Astrocyte (in vitro differentiated cells and primary cell): ENCODE data around the gene FKBP1A. TPM values are rescaled to one million over a fixed set of nuclear protein-coding genes. Genes with fewer than 3 reads are reported as not detected.

Experiments
- DNase-seq: peaks from one replicate; pipeline ENCODE4 v3.0.0-alpha.2; 2010; ENCODE audit warnings: low read depth
- FAIRE-seq: peaks from 2 replicates; lab custom pipeline; 2011; peaks lifted over from hg19 to GRCh38; lab: Jason Lieb, UNC
- H2AFZ ChIP-seq: 2 replicates; pipeline ENCODE4 v1.6.0; 2012; ENCODE audit warnings: low read depth, low read length, inconsistent platforms
- H3K27ac ChIP-seq: 2 replicates; pipeline ENCODE4 v1.5.1; 2011; ENCODE audit warnings: low read depth, low read length, inconsistent platforms
- H3K27me3 ChIP-seq: 2 replicates; pipeline ENCODE4 v1.6.0; 2011; ENCODE audit warnings: low read length, inconsistent platforms; ENCODE audit not compliant: insufficient read depth
- H3K36me3 ChIP-seq: 2 replicates; pipeline ENCODE4 v1.5.1; 2011; ENCODE audit warnings: low read length, inconsistent platforms; ENCODE audit not compliant: insufficient read depth
- H3K4me1 ChIP-seq: 2 replicates; pipeline ENCODE4 v1.5.1; 2011; ENCODE audit warnings: low read length, inconsistent platforms; ENCODE audit not compliant: insufficient read depth
- H3K4me2 ChIP-seq: 2 replicates; pipeline ENCODE4 v1.6.0; 2012; ENCODE audit warnings: low read length, inconsistent platforms
- H3K4me3 ChIP-seq: 2 replicates; pipeline ENCODE4 v1.5.1; 2011; ENCODE audit warnings: low read depth, mild to moderate bottlenecking, low read length, inconsistent platforms; ENCODE audit not compliant: insufficient read depth
- H3K79me2 ChIP-seq: 2 replicates; pipeline ENCODE4 v1.6.0; 2012; ENCODE audit warnings: mild to moderate bottlenecking, low read length, inconsistent platforms; ENCODE audit not compliant: insufficient read depth
- H3K9ac ChIP-seq: 2 replicates; pipeline ENCODE4 v1.6.0; 2012; ENCODE audit warnings: mild to moderate bottlenecking, low read length, inconsistent platforms
- H3K9me3 ChIP-seq: 2 replicates; pipeline ENCODE4 v1.5.1; 2012; ENCODE audit warnings: low read depth, mild to moderate bottlenecking, low read length, inconsistent platforms; ENCODE audit not compliant: insufficient read depth
- H4K20me1 ChIP-seq: 2 replicates; pipeline ENCODE4 v1.6.0; 2012; ENCODE audit warnings: low read length, inconsistent platforms; ENCODE audit not compliant: insufficient read depth
- H3K27ac Mint-ChIP-seq: one replicate; pipeline ENCODE4 v1.8.0; 2021; ENCODE audit warnings: mild to moderate bottlenecking, mixed read lengths; ENCODE audit not compliant: unreplicated experiment
- H3K27me3 Mint-ChIP-seq: one replicate; pipeline ENCODE4 v1.8.0; 2021; ENCODE audit warnings: low read depth, mixed read lengths; ENCODE audit not compliant: unreplicated experiment
- H3K36me3 Mint-ChIP-seq: one replicate; pipeline ENCODE4 v1.8.0; 2021; ENCODE audit warnings: low read depth, mixed read lengths; ENCODE audit not compliant: unreplicated experiment
- H3K4me1 Mint-ChIP-seq: one replicate; pipeline ENCODE4 v1.8.0; 2021; ENCODE audit warnings: low read depth, mixed read lengths; ENCODE audit not compliant: unreplicated experiment
- H3K4me3 Mint-ChIP-seq: one replicate; pipeline ENCODE4 v1.8.0; 2021; ENCODE audit warnings: mild to moderate bottlenecking, moderate library complexity, mixed read lengths; ENCODE audit not compliant: unreplicated experiment
- H3K9me3 Mint-ChIP-seq: one replicate; pipeline ENCODE4 v1.8.0; 2021; ENCODE audit warnings: mild to moderate bottlenecking, mixed read lengths; ENCODE audit not compliant: unreplicated experiment
- CTCF ChIP-seq: IDR thresholded peaks from 2 replicates; pipeline ENCODE4 v1.5.1; 2011; ENCODE audit warnings: low read depth, mild to moderate bottlenecking, inconsistent platforms, low read length, moderate library complexity; ENCODE audit not compliant: insufficient read depth
- EZH2 ChIP-seq: IDR thresholded peaks from 2 replicates; pipeline ENCODE4 v1.6.1; 2012; ENCODE audit warnings: mild to moderate bottlenecking, low read length, inconsistent platforms; ENCODE audit not compliant: insufficient read depth
- total RNA-seq: library from RNA; stranded (reverse); gene quantifications from 2 replicates; pipeline ENCODE4 v1.2.1, GENCODE V29; 2021

Gene FKBP1A
- total RNA-seq, 1 donor from 2014 or later, result 379 TPM

DNA sequence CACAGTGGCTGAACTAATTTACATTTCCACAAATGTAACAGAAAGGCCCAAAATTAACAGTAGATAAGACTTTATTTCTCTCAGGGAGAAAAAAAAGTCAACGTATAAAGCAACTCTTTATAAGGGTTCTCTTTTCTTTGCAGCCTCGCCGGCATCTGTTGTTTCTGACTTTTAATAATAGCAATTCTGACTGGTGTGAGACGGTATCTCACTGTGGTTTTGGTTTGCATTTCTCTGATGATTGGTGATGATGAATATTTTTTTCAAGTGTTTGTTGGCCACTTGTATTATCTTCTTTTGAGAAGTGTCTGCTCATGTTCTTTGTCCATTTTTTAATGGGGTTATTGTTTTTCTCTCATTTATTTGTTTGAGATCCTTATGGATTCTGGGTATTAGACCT lies 27.2 kb upstream of the FKBP1A start:
- Mint-ChIP-seq H3K36me3 (no peaks in the 10 kb centered on the region), H3K4me1 (peaks cover 23% of the 10 kb centered on the region), H3K9me3 (peaks cover 12% of the 10 kb centered on the region), H3K27me3 (no peaks in the 10 kb centered on the region), H3K4me3 (no peak overlapping the region), H3K27ac (no peak overlapping the region)
- no peak overlapping the region for H3K27ac ChIP-seq
- FAIRE-seq (no peak), DNase-seq (no peak)
- peaks cover 19% of the 10 kb centered on the region for H3K4me1 ChIP-seq
- H3K9ac ChIP-seq, result no peak overlapping the region
- no peaks in the 10 kb centered on the region for H3K9me3 ChIP-seq
- no peaks in the 10 kb centered on the region for H4K20me1 ChIP-seq
- no peaks in the 10 kb centered on the region for H3K36me3 ChIP-seq
- H3K27me3 ChIP-seq, result no peaks in the 10 kb centered on the region
- H3K4me2 ChIP-seq, result no peak overlapping the region
- TF ChIP-seq CTCF (no peak), EZH2 (no peak)
- no peak overlapping the region for H3K4me3 ChIP-seq
- H3K79me2 ChIP-seq, result no peaks in the 10 kb centered on the region
- no peak overlapping the region for H2AFZ ChIP-seq

GRCh38 chr20:1418350-1418749 lies 25.5 kb upstream of the FKBP1A start:
- Histone ChIP-seq H3K27ac (no peak overlapping the region), H3K4me3 (no peak overlapping the region), H3K79me2 (no peaks in the 10 kb centered on the region), H3K9me3 (no peaks in the 10 kb centered on the region), H3K27me3 (no peaks in the 10 kb centered on the region), H3K4me1 (peaks cover 19% of the 10 kb centered on the region), H3K36me3 (no peaks in the 10 kb centered on the region), H4K20me1 (no peaks in the 10 kb centered on the region), H2AFZ (no peak overlapping the region), H3K4me2 (peak overlapping the region; percentile 38), H3K9ac (no peak overlapping the region)
- Mint-ChIP-seq H3K9me3 (peaks cover 12% of the 10 kb centered on the region), H3K4me3 (peak overlapping the region; percentile 22), H3K27ac (peak overlapping the region; percentile 12), H3K36me3 (no peaks in the 10 kb centered on the region), H3K27me3 (no peaks in the 10 kb centered on the region), H3K4me1 (peaks cover 23% of the 10 kb centered on the region)
- peak; percentile 49 for FAIRE-seq
- TF ChIP-seq EZH2 (no peak), CTCF (no peak)
- no peak for DNase-seq

DNA sequence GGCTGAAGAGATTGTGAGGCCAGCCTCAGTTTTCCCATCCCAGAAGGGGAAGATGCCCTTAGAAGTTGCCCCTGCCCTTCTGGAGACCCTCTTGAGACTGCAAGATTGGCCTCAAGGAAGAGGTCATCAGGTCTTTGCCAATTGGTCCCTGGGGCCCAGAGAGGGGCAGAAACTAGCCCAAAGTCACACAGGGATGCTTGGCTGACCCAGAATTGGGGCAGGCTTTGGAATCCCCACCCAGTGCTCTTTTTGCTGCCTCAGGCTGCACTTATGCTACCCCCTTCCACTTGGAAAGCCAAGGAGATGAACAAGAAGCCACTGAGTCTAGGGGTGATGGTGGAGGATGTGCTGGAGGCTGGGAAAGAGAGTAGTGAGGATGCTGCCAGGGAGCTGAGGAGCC lies 24.9 kb upstream of the FKBP1A start:
- no peak overlapping the region for H3K4me3 Mint-ChIP-seq
- TF ChIP-seq CTCF (no peak), EZH2 (no peak)
- FAIRE-seq (no peak), DNase-seq (no peak)
- H3K4me3 ChIP-seq, result no peak overlapping the region
- H3K4me1 Mint-ChIP-seq, result peaks cover 23% of the 10 kb centered on the region
- no peaks in the 10 kb centered on the region for H4K20me1 ChIP-seq
- H3K79me2 ChIP-seq, result no peaks in the 10 kb centered on the region
- no peaks in the 10 kb centered on the region for H3K36me3 ChIP-seq
- H3K27me3 Mint-ChIP-seq, result no peaks in the 10 kb centered on the region
- peak overlapping the region; percentile 7 for H3K4me2 ChIP-seq
- H3K9ac ChIP-seq, result no peak overlapping the region
- H3K27me3 ChIP-seq, result no peaks in the 10 kb centered on the region
- no peak overlapping the region for H2AFZ ChIP-seq
- H3K27ac Mint-ChIP-seq, result peak overlapping the region; percentile 12
- H3K27ac ChIP-seq, result no peak overlapping the region
- peaks cover 19% of the 10 kb centered on the region for H3K4me1 ChIP-seq
- H3K36me3 Mint-ChIP-seq, result no peaks in the 10 kb centered on the region
- H3K9me3 Mint-ChIP-seq, result peaks cover 12% of the 10 kb centered on the region
- H3K9me3 ChIP-seq, result no peaks in the 10 kb centered on the region
